Activated B cell treated with CpG ODN at 0.5 μM for 24 hours (primary cell): ENCODE measurements around the gene IFI6. TPM values are rescaled to one million over a fixed set of nuclear protein-coding genes. Genes with fewer than 3 reads are reported as not detected.
"Not testable (repeated sequence)": the region's sequence is repeated elsewhere in the genome, so short reads cannot be mapped to it uniquely, and the experiment has no call there.

Experiments
- ATAC-seq: fragments of 200-7000 bp; cut with Tn5 transposase; one replicate; pipeline ENCODE4 v1.10.0; 2021; ENCODE audit warnings: low read depth, mild to moderate bottlenecking, moderate library complexity
- CTCF ChIA-PET: fragments of 350-600 bp; sonication (Branson Sonifier 250); formaldehyde crosslinking; loops from one replicate; lab custom pipeline; 2021; ENCODE audit warnings: antibody characterized with exemption; lab: Charles Lee
- POLR2A ChIA-PET: fragments of 350-600 bp; sonication (Branson Sonifier 250); formaldehyde crosslinking; loops from one replicate; lab custom pipeline; 2021; ENCODE audit warnings: antibody characterized with exemption; lab: Charles Lee
- DNase-seq: peaks from one replicate; pipeline ENCODE4 v3.0.0; 2022
- H3K27ac Mint-ChIP-seq: one replicate; pipeline ENCODE4 v1.8.0; 2020; ENCODE audit warnings: mixed read lengths
- H3K27me3 Mint-ChIP-seq: one replicate; pipeline ENCODE4 v1.8.0; 2021; ENCODE audit warnings: mixed read lengths
- H3K36me3 Mint-ChIP-seq: one replicate; pipeline ENCODE4 v1.8.0; 2021; ENCODE audit warnings: low read depth, mixed read lengths
- H3K4me1 Mint-ChIP-seq: one replicate; pipeline ENCODE4 v1.8.0; 2021; ENCODE audit warnings: mixed read lengths
- H3K4me3 Mint-ChIP-seq: one replicate; pipeline ENCODE4 v1.8.0; 2020; ENCODE audit warnings: mild to moderate bottlenecking, mixed read lengths
- H3K9me3 Mint-ChIP-seq: one replicate; pipeline ENCODE4 v1.8.0; 2020; ENCODE audit warnings: mixed read lengths
- CTCF ChIP-seq: fragments of 200-600 bp; IDR thresholded peaks from one replicate; pipeline ENCODE4 v1.8.0; 2022; ENCODE audit warnings: antibody characterized with exemption, mild to moderate bottlenecking
- intact Hi-C: fragments of 100-400 bp; cut with micrococcal nuclease; formaldehyde crosslinking; loops from one replicate; pipeline ENCODE4 v1.15.1; 2024
- total RNA-seq: library from RNA; stranded (reverse); gene quantifications from 2 replicates; pipeline ENCODE4 v1.2.3, GENCODE V29; 2022

Gene IFI6
- total RNA-seq, 1 donor from 2014 or later, result 11.4 TPM

DNA sequence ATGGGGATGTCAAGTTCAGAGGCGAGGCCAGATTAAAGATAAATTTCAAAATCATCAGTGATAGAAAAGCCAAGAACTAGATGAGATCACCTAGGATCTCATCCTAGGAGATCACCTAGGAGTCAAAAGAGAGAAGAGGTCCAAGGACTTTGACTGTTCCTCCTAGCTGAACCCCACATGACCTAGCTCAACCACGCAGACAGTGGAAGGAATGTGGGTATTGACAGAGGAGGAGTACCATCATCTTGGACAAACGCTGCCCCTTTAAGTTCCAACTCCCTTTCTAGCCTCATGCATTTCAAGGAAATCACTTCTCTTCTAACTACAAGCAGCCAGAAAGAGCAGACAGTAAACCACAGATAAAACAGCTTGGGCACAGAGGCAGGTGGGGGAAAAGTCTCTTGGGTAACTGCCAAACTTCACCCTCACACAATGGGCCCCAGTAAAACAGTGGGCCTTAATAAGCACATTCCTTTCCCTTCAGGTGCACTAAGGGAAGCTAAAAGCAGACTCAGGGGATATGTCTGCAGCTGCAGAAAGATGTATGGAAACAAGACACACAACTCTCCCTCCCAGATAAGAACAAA, 41.2 kb upstream of the IFI6 start:
- no peak for TF ChIP-seq CTCF
- CTCF ChIA-PET, result no interaction called here
- no peak for DNase-seq
- POLR2A ChIA-PET, result no interaction called here
- no peaks in the 10 kb centered on the region for H3K36me3 Mint-ChIP-seq
- ATAC-seq, result no peak
- intact Hi-C loops, result no loop called here
- H3K9me3 Mint-ChIP-seq, result peaks cover 11% of the 10 kb centered on the region
- H3K27ac Mint-ChIP-seq, result no peak overlapping the region
- no peak overlapping the region for H3K4me3 Mint-ChIP-seq
- H3K27me3 Mint-ChIP-seq, result peaks cover 10% of the 10 kb centered on the region
- H3K4me1 Mint-ChIP-seq, result no peaks in the 10 kb centered on the region

GRCh38 chr1:27710574-27710973, 38.6 kb upstream of the IFI6 start:
- CTCF ChIA-PET, result no interaction called here
- no peak for ATAC-seq
- no peak for DNase-seq
- Mint-ChIP-seq H3K27ac (no peak overlapping the region), H3K9me3 (no peaks in the 10 kb centered on the region), H3K4me3 (no peak overlapping the region), H3K36me3 (no peaks in the 10 kb centered on the region), H3K27me3 (no peaks in the 10 kb centered on the region), H3K4me1 (no peaks in the 10 kb centered on the region)
- no peak for TF ChIP-seq CTCF
- intact Hi-C loops, result no loop called here
- POLR2A ChIA-PET, result interaction anchor here (0.7 kb wide), 1 partner anchor 156 kb away, joined by 8 read pairs; no protein-coding TSS in a partner anchor

- peaks cover 6% of the 10 kb centered on the region for H3K9me3 Mint-ChIP-seq
- no peak overlapping the region for H3K4me3 Mint-ChIP-seq
- intact Hi-C loops, result no loop called here
- DNase-seq (no peak), ATAC-seq (no peak)
- TF ChIP-seq CTCF, result no peak
- H3K27ac Mint-ChIP-seq, result no peak overlapping the region
- POLR2A ChIA-PET, result no interaction called here
- H3K36me3 Mint-ChIP-seq, result no peaks in the 10 kb centered on the region
- no peaks in the 10 kb centered on the region for H3K27me3 Mint-ChIP-seq
- CTCF ChIA-PET, result interaction anchor here (0.8 kb wide), 1 partner anchor 409 kb away, joined by 3 read pairs; no protein-coding TSS in a partner anchor
- no peaks in the 10 kb centered on the region for H3K4me1 Mint-ChIP-seq
Measured at GRCh38 chr1:27705545-27705944, 33.6 kb upstream of the IFI6 start.

DNA sequence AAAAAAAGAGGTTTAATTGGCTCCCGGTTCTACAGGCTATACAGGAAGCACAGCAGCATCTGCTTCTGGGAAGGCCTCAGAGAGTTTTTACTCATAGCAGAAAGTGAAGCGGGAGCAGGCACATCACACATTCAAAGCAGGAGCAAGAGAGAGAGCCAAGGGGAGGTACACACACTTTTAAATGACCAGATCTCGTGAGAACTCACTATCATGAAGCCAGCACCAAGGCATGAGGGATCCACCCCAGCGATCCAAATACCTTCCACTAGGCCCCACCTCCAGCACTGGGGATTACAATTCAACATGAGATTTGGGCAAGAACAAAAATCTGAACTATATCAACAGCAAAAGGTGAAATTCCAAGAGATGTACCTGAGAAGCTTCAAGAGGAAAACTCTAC, 33.0 kb upstream of the IFI6 start:
- no peaks in the 10 kb centered on the region for H3K36me3 Mint-ChIP-seq
- H3K4me1 Mint-ChIP-seq, result no peaks in the 10 kb centered on the region
- H3K4me3 Mint-ChIP-seq, result no peak overlapping the region
- ChIA-PET CTCF (interaction anchor here (0.8 kb wide), 1 partner anchor 409 kb away, joined by 3 read pairs; no protein-coding TSS in a partner anchor), POLR2A (no interaction called here)
- no peaks in the 10 kb centered on the region for H3K27me3 Mint-ChIP-seq
- TF ChIP-seq CTCF, result no peak
- H3K9me3 Mint-ChIP-seq, result peaks cover 6% of the 10 kb centered on the region
- ATAC-seq (no peak), DNase-seq (no peak)
- no peak overlapping the region for H3K27ac Mint-ChIP-seq
- intact Hi-C loops, result no loop called here

- H3K9me3 Mint-ChIP-seq, H3K36me3 Mint-ChIP-seq, H3K27me3 Mint-ChIP-seq, H3K4me3 Mint-ChIP-seq, ATAC-seq, CTCF ChIA-PET, DNase-seq, intact Hi-C loops, H3K27ac Mint-ChIP-seq, H3K4me1 Mint-ChIP-seq: not testable (repeated sequence)
- POLR2A ChIA-PET, result interaction anchor here (0.6 to 0.7 kb wide), 2 partner anchors 69 to 737 kb away, joined by 3 to 7 read pairs; no protein-coding TSS in a partner anchor
Measured at GRCh38 chr1:27696835-27697234, 24.8 kb upstream of the IFI6 start.
